Stimulated activated CD8-positive, alpha-beta memory T cell treated with anti-CD3 and anti-CD28 coated beads, Interleukin-7, amount 100 ng/mL, for 24 hours (primary cell): ENCODE data around the gene KIFAP3.
"Not testable (repeated sequence)": the region's sequence is repeated elsewhere in the genome, so short reads cannot be mapped to it uniquely, and the experiment has no call there.

Source experiments
- DNase-seq: peaks from one replicate; pipeline ENCODE4 v3.0.0-alpha.2; 2020; ENCODE audit warnings: low read depth

The KIFAP3 gene

DNA sequence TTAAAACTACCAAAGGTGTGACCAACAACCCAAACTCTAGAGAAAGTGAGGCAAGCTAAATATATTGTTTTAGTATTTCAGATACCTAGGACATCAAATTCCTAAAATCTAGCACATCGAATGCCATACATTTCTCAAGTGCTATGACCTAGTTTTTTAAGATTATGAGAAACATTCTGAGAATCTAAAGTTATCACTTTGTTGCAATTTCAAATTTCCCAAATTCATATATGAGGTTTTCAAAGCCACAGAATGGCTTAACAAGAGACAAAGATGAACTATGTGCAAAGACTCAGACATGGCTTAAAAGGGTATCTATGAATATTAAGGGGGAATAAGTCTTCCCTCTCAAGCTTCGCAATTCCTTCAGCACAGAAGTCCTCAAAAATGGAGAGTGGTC lies 187.6 kb downstream of the KIFAP3 start:
- DNase-seq: no peak

DNA sequence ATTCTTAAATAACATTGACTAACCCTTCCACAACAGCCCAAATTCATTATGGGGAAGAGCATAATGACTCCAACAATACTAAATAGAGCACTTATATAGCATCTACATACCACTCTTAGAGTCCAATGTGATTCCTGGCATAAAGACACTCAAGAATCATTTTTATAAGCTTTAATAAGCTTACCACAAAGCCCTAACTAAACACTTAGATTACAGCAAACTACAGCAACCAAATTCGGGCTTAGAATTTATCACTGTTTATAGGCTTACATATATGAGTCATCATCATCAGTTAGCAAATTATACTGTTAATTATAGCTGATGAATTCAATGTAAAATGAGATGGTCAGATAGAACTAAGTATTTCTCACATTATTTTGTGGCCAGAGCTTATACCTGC lies 188.1 kb downstream of the KIFAP3 start:
- no peak for DNase-seq

DNA sequence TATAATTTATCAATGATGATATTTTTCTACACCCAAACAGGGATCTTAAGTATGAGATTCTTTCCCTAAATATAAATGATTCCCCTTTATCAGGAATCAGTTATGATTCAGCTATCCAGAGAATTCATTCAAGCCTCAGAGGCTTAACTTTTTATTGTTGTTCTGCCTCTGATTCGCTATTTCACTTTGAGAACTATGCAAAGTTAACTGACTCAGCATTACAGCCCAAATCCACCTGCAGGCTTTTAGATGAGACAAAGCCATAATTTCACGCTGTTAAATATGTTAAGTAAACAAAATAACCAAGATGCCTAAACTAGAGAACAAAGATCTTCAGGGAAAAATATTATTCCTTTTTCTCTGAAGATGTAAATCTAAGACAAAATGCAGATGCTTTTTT lies 189.3 kb downstream of the KIFAP3 start:
- no peak for DNase-seq

DNA sequence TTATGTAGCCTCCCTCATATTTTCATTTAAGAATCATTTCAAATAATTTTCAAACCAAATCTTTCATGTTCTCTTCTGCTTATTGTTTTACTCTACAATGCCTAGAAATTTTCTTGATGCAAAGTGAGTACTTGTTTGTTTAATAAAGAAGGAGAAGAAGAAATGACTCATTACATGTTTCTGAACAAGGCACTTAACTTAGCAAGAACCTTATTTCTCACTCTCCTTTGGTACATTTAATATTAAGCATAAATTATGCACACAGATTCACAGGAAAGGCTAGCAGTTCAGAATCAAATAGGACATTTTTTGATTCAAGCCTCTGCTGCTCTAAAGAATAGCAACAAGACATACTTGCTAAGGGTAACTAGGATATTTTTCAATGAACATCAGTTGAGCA lies 189.9 kb downstream of the KIFAP3 start:
- no peak for DNase-seq

- no peak for DNase-seq
Measured at GRCh38 chr1:169882039-169882511, 192.4 kb downstream of the KIFAP3 start.

- DNase-seq: no peak
Measured at GRCh38 chr1:169879034-169879840, 195.3 kb downstream of the KIFAP3 start.

- DNase-seq: no peak
Measured at GRCh38 chr1:169878498-169878897, 196.0 kb downstream of the KIFAP3 start.

- DNase-seq: no peak
Measured at GRCh38 chr1:169877800-169878491, 196.5 kb downstream of the KIFAP3 start.

DNA sequence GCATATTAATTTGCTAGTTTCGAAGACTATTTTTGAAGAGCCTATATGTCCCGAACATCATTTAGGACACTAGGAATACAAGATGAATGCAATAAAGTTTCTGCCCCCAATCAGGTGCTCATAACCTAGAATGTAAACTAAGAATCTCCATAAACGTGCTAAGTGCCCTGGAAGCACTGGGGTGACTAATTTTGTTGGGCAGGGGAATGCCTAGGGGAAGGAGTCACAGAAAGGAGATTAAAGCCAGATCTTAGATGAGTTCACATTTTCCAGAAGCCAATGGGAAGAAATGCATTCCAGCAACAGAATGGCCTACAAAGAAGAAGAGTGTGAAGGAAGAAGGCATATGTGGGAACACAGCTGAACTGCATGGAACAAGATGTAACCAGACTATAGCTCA lies 200.3 kb downstream of the KIFAP3 start:
- no peak for DNase-seq

- DNase-seq: no peak
Measured at GRCh38 chr1:169873582-169874199, 200.8 kb downstream of the KIFAP3 start.

DNA sequence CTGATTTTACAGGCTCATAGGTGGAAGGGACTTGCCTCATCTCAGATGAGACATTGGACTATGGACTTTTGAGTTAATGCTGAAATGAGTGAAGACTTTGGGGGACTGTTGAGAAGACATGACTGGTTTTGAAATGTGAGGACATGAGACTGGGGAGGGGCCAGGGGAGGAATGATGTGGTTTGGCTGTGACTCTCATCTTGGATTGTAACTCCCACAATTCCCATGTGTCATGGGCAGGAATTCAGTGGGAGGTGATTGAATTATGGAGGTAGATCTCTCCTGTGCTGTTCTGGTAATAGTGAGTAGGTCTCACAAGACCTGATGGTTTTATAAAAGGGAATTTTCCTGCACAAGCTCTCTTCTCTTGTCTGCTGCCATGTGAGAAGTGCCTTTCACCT lies 201.6 kb downstream of the KIFAP3 start:
- no peak for DNase-seq

DNA sequence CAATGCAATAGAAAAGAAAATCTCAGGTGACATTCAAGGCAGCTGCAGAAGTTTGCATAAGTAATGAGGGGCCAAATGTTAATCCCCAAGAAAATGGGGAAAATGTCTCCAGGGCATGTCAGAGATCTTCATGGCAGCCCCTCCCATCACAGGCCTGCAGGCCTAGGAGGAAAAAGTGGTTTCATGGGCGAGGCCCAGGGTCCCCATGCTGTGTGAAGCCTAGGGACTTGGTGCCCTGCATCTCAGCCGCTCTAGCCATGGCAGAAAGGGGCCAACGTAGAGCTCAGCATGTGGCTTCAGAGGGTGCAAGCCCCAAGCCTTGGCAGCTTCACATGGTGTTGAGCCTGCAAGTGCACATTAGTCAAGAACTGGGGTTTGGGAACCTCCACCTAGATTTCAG lies 202.5 kb downstream of the KIFAP3 start:
- not testable (repeated sequence) for DNase-seq
